ENCODE results near the gene CENPT.

The CENPT gene, protein sequence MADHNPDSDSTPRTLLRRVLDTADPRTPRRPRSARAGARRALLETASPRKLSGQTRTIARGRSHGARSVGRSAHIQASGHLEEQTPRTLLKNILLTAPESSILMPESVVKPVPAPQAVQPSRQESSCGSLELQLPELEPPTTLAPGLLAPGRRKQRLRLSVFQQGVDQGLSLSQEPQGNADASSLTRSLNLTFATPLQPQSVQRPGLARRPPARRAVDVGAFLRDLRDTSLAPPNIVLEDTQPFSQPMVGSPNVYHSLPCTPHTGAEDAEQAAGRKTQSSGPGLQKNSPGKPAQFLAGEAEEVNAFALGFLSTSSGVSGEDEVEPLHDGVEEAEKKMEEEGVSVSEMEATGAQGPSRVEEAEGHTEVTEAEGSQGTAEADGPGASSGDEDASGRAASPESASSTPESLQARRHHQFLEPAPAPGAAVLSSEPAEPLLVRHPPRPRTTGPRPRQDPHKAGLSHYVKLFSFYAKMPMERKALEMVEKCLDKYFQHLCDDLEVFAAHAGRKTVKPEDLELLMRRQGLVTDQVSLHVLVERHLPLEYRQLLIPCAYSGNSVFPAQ

DNA sequence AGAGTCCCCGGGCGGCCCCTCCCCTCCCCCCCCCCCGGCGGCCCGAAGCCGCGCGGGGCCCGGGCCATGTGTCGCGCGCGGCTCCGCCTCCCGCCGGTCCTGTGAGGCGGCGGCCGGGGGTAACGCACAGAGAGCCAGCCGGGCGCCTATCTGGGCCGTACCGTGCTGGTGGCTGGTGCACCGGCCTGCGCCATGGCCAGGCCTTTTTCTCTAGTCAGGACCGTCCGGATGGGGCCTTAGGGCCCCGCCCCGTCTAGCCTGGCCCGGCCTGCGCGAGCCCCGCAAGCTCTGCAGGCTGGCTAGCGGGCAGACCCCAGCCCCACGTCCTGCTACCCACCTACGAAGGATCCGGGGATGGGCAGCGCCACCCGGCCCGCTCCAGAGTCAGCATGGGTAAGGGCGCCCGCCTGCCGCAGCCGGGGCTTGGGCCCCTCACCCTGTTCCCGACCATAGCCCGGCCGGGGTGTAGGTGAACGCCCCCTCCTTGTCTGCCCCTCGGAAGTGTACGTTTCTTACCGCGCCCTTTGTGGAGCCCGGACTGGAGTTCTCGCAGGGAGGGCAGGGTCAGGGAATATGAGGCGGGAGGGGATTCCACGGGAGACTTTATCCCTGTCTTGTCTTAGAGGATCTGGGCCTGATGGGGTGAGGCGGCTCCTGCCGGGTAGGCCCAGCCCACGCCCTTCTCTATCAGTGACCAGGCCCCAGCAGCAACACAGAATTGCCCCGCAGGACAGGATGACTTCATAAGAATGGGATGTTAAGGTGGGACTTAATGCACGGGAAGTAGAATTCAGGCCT lies at the start of gene CENPT:
TSS of gene CENPT (minus strand) at position 630 of the 798 bp plus-strand sequence. CDS start 13,834 bp downstream, outside the sequence.
- no peak for DNase-seq

DNA sequence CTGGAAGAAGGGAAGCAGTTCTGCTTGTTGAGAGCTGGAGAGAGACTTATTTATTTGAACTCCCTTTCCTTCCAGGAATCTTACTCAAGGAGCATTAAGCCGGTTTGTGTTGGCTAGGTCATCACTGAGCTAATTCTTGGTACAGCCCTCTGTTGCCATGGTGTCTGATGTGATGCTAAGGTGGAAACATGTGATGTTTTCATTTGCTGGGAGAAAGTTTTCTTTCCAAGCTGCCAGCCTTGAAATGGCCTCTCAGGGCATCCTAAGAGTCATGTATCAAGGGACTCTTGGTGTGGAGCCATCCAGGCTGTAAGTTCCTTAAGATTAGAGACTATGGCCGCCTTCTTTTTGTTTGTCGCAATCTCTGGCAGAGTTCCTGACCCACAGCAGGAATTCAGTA lies 49.7 kb upstream of the CENPT start:
- DNase-seq: no peak

DNA sequence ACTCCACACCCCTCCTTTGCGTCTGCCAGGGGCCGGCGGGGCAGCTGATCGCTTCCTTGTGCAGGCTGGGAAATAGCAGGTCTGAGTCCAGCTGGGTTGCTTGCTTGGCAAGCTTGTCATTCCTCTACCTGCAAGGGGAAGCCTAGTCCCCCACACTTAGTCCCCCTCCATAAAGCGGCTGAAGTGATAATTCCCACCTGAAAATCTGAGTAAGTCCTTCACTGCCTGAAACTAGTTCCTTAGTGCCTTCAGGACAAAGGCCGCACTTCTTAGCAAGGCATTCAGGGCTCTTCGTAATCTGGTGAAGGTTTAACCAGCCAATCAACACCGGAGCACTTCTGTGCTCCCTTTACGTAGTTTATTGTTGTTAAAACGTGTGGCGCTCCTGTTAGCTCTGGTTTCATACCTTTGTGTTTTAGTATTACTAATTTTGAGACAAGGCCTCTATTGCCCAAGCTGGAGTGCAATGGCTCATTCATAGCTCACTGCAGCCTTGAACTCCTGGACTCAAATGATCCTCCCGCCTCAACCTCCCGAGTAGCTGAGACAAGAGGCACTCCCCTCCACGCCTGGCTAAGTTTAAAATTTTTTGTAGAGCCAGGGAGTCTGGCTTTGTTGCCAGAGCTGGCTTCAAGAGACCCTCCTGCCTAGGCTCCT lies 46.4 kb upstream of the CENPT start:
- no peak for DNase-seq

DNA sequence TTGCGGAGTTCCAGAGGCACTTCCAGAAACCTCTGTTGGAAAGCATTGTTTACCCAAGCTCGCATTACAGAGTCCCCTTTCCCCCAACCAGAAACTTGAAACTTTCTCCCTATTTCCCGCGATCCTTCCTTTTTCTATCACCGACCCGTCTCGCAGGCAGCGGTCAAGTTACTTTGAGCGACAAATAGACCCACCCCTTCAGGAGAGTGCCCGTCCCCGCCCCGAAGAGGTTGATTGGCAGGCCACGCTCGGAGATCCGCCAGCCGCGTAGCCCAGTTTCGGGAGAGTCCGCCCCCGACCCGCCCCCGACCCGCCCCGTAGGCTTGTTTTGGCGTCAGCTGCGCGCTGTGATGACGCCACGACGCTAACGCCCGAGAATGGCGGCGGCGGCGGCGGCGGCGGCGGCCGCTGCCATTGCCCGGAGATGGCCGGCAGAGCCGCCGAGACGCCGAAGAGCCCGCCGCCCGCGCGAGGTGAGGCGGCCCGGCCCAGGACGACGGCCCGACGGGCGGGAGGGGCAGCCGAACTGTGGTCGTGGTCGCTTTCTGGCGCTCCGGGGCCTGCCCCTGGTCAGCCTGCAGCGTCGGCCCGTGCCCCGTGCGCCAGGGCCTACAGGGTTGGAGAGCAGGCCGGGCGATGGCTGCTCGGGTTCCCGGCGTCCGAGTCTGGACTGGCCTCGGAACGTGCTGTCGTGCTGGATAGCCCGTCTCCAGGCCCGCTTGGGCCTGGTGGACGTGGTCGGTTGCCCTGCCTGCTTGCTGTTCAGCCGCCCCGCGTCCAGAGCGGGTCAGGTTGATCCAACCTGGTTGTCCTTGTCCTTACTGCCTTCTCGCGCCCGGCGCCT lies 45.6 kb upstream of the CENPT start, which contains the start of gene PSKH1:
TSS of gene PSKH1 (plus strand) at position 356 of the 844 bp plus-strand sequence. CDS start 15,496 bp downstream, outside the sequence.
- peak; percentile 95 for DNase-seq

DNA sequence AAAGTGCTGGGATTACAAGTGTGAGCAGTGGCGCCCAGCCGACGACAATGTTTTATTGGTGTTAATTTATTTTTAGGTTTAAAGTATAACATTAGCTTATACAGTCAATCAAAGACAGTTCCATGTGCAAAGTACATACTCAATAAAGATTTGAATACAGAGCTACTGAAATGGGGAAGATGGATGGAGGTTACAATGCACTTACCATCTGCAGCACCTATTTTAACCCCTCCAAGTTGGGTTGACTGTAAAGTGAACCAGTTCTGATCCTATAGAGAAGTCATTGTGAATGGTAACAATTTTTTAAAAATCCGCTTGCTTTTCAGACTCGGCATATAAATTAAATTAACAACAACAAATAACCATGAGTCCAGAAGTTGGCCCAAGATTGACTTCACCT lies 44.9 kb upstream of the CENPT start:
- DNase-seq: no peak

DNA sequence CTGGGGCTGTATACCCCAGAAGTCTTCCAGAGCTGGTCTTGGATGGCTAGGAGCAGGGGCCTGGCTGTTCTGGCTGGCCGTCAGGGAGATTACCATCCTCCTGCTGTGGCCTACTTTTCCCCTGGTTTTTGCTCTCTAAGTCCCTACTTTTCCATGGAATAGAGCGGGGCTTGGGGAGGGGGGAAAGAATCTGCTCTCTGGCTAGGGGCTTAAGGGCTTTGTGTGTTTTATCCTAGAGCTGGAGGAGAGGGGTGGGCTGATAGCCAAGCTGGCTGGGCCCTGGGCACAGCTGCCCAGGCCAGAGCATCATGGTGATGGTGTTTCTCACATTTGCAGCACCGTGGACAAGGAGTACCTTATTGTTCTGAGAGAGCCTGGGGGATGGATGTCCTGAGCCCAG lies 40.8 kb upstream of the CENPT start:
- no peak for DNase-seq

DNA sequence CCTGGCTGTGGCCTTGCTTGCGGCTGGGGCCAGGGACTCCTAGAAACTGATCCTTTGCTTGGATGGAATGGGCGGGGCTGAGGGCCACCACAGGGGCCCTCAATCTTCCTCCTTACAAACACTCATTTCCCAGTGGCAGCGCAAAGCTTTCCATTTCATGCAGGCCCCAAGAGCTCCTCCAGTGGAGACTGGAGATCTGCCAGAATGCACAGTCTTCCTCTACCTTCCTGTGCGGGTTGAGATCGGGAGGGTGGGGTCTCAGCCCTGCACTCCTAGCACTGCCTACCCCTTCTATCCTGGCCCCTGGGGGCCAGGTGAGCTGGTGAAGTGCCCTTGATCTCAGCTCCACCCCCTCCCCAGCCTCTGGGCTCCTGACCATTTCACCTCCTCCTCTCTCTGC lies 38.9 kb upstream of the CENPT start:
- no peak for DNase-seq

DNA sequence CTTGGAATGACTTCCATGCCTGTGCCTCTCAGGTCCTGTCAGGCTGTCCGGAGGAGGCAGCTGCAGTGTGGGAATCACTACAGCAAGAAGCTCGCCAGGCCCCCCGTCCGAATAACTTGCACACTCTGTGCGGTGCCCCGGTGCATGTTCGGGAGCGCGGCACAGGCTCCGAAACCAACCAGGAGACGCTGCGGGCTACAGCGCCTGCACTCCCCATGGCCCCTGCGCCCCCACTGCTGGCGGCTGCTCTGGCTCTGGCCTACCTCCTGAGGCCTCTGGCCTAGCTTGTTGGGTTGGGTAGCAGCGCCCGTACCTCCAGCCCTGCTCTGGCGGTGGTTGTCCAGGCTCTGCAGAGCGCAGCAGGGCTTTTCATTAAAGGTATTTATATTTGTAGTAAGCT lies 38.5 kb upstream of the CENPT start:
- DNase-seq: no peak

DNA sequence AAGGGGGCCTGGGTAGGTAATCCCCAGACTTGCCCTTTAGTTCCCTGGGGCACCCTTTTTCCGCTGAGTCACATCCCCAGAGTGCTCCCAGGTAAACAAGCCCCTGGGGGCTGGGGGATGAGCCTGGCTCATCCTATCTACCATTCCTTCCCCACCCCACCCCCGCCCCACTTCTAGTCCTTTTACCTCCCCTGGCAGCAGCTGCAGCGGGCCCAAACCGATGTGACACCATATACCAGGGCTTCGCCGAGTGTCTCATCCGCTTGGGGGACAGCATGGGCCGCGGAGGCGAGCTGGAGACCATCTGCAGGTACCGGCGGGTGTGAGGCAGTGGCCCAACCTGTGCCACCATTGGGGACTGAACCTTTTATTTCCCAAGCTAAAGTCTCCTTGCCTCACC lies 38.1 kb upstream of the CENPT start:
- DNase-seq: no peak

DNA sequence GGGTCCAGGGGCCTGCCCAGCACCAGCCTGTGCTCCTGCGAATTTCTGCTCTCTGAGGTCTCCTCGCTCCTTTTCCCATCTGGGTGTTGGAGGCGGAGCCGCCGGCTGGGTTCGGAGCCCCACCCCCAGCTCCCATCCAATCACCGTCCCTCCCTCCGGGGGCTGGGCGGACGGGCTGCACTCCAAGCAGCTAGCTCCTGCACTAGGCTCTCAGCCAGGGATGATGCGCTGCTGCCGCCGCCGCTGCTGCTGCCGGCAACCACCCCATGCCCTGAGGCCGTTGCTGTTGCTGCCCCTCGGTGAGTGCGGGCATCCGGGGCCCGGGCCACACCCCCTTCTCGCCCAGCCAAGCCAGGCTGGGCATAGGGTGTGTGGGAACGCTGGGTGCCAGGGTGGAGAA lies 37.2 kb upstream of the CENPT start, which contains the start of gene NRN1L:
TSS of gene NRN1L (plus strand) at position 202 of the 400 bp plus-strand sequence. CDS start at position 221, 19 bp downstream.
- no peak for DNase-seq

DNA sequence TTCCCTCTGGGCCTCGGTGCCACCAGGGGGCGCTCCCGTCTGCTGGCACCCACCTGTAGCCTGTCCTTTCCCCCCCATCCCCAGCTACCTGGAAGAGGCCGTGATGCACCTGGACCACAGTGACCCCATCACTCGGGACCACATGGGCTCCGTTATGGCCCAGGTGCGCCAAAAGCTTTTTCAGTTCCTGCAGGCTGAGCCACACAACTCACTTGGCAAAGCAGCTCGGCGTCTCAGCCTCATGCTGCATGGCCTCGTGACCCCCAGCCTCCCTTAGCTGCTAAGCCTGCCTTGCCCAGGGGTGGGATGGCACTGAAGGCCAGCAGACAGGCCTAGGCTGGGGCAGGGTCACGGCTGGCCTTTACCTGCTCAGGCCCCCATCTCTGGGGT lies 36.4 kb upstream of the CENPT start:
- peak; percentile 34 for DNase-seq

DNA sequence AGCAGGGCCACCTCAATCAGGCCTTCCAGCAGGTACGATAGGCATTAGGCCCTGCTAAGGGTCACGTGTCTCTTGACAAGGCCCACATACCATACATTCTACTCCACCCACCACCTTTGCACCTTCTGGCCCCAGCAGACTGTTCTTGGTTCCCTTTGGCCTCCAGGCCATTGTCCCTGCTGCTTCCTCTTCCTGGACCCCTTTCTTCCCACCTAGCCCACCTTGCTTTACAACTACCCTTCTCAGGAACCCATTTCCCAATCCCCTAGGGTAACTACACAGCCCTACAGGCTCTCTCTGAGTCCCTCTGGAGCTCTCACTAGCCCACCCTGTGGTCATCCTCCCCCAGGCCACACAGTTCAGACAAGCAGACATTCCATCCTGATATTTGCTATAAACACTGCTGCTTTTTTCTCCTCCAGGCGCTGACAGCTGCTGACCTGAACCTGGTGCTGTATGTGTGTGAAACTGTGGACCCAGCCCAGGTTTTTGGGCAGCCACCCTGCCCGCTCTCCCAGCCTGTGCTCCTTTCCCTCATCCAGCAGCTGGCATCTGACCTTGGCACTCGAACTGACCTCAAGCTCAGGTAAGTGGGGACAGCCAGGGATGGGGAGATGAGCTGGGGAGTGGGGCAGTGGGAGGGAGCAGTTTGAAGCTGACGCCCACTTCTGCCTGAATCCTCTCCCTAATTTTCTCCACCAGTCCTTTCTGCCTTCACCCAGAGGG lies 35.8 kb upstream of the CENPT start:
- no peak for DNase-seq

DNA sequence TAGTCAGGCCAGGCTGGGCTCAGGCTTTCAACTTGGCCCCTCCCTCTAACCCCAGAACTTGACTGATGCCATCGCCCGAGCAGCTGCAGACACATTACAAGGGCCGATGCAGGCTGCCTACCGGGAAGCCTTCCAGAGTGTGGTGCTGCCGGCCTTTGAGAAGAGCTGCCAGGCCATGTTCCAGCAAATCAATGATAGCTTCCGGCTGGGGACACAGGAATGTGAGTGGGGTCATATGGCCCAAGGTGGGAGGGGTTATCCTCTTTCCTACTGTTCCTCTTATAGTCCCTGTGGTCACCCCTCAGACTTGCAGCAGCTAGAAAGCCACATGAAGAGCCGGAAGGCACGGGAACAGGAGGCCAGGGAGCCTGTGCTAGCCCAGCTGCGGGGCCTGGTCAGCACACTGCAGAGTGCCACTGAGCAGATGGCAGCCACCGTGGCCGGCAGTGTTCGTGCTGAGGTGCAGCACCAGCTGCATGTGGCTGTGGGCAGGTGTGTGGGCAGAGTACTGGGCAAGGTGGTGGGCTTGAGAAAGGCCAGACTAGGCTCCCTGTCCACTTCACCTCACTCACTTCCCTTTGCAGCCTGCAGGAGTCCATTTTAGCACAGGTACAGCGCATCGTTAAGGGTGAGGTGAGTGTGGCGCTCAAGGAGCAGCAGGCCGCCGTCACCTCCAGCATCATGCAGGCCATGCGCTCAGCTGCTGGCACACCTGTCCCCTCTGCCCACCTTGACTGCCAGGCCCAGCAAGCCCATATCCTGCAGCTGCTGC lies 35.1 kb upstream of the CENPT start:
- DNase-seq: no peak

DNA sequence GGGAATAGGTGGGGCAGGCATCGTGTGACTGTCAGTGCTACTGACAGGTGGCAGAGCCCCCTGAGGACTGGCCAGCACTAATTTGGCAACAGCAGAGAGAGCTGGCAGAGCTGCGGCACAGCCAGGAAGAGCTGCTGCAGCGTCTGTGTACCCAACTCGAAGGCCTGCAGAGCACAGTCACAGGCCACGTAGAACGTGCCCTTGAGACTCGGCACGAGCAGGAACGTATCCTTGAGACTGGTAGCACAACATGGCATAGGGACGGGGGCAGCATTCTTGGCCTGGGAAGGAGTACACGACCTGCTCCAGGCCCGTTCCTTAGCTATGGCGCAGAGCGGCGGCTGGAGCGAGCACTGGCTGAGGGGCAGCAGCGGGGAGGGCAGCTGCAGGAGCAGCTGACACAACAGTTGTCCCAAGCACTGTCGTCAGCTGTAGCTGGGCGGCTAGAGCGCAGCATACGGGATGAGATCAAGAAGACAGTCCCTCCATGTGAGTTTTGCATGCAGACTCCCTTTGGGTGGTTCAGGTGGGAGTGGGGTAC lies 34.2 kb upstream of the CENPT start:
- DNase-seq: no peak

DNA sequence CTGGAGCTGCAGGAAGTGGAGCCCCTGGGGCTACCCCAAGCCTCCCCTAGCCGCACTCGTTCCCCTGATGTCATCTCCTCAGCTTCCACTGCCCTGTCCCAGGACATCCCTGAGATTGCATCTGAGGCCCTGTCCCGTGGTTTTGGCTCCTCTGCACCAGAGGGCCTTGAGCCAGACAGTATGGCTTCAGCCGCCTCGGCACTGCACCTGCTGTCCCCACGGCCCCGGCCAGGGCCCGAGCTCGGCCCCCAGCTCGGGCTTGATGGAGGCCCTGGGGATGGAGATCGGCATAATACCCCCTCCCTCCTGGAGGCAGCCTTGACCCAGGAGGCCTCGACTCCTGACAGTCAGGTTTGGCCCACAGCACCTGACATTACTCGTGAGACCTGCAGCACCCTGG lies 33.1 kb upstream of the CENPT start:
- no peak for DNase-seq

DNA sequence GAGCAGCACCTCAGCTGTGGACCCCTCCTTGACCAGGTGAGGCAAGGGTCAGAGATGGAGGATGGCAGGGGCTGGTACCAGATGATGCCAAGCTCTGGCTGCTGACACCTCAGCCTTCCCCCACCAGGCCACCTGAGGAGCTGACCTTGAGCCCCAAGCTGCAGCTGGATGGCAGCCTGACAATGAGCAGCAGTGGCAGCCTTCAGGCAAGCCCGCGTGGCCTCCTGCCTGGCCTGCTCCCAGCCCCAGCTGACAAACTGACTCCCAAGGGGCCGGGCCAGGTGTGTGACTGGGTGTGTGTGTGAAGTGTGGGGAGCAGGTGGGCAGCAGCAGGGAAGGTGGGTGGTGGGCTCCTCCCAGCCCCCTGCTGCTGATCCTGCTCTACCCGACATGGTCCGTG lies 32.4 kb upstream of the CENPT start:
- no peak for DNase-seq

DNA sequence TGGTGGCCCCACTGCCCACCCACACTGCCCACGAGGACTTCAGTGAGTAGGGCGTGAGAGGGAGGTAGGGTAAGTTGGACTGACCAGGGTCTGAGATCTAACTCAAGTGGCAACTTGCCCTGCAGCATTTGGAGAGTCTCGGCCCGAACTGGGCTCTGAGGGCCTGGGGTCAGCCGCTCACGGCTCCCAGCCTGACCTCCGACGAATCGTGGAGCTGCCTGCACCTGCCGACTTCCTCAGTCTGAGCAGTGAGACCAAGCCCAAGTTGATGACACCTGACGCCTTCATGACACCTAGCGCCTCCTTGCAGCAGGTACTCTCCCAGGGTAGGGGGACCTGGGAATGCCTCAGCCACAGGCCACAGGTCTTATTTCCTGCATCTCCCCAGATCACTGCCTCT lies 32.0 kb upstream of the CENPT start:
- DNase-seq: no peak

DNA sequence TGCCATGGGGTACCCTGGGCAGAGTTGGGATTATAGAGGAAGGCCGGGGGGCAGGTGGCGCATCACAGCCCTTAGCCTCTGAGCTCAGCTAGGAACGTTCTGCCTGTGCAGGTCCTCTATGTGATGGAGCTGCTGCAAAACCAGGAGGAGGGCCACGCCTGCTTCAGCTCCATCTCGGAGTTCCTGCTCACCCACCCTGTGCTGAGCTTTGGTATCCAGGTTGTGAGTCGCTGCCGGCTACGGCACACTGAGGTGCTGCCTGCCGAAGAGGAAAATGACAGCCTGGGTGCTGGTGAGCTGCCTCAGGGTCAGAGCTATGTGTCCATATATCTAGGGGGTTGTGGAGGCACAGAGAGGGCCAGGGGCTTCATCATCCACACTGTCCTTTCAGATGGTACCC lies 31.4 kb upstream of the CENPT start:
- DNase-seq: no peak

DNA sequence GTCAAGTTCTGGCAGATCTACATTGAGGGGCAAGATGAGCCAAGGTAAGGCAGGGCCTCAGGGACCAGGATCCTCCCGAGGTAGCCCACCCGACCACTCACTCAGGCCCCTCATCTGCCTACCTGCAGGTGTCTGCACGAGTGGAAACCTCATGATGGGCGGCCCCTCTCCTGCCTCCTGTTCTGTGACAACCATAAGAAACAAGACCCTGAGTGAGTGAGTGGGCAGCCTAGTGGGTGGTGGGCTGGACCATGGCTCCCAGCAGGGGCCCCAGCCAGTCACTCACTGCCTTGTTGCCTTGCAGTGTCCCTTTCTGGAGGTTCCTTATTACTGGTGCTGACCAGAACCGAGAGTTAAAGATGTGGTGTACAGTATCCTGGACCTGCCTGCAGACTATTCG lies 30.7 kb upstream of the CENPT start:
- DNase-seq: no peak

DNA sequence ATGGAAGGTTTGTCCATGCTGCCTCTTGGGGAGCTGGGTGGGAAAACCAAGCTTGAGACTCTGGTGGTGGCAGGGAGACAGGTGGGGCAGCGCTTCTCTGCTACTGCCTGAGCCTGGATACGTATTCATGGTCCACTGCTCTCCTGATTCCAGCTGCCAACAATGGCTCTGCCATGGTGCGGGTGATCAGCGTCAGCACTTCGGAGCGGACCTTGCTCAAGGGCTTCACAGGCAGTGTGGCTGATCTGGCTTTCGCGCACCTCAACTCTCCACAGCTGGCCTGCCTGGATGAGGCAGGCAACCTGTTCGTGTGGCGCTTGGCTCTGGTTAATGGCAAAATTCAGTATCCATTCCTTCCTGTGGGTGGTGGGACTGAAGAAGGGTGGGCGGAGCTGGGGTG lies 29.6 kb upstream of the CENPT start:
- DNase-seq: no peak
